AG10803 (cell line): ENCODE measurements around the gene APOL2.
"Not testable (repeated sequence)": the region's sequence is repeated elsewhere in the genome, so short reads cannot be mapped to it uniquely, and the experiment has no call there.

Source experiments
- DNase-seq: peaks from one replicate; pipeline ENCODE4 v3.0.0; 2010; ENCODE audit warnings: low read depth
- H3K4me3 ChIP-seq: 2 replicates; pipeline ENCODE4 v1.5.1; 2011; ENCODE audit warnings: mild to moderate bottlenecking, low read length, control low read depth
- TF ChIP-seq, protein P1 (sequence below): conservative IDR thresholded peaks from 2 replicates; pipeline ENCODE4 v1.5.1; 2011; ENCODE audit warnings: mild to moderate bottlenecking, low read length, control low read depth, inconsistent platforms

Gene APOL2

DNA sequence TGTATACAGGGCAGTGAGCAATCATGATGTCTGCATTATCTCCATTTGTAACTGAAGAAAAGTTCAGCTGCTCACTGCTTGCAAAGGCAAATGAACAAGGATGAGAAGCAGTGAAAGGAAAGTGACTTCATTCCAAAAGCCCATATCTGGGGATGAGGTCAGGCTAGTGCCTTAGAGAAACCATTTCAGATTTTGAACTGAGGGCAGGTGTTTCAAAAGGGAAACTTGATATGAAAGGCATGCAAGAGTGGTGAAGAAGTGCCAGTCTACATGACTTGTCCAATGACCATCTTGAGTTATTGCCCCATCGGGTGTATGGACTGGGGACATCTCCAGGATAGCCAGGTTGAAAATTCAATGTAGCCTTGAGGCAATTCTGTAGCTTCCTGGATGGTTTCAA, 30.4 kb downstream of the APOL2 start:
- H3K4me3 ChIP-seq = no peak overlapping the region
- TF ChIP-seq, protein P1, sequence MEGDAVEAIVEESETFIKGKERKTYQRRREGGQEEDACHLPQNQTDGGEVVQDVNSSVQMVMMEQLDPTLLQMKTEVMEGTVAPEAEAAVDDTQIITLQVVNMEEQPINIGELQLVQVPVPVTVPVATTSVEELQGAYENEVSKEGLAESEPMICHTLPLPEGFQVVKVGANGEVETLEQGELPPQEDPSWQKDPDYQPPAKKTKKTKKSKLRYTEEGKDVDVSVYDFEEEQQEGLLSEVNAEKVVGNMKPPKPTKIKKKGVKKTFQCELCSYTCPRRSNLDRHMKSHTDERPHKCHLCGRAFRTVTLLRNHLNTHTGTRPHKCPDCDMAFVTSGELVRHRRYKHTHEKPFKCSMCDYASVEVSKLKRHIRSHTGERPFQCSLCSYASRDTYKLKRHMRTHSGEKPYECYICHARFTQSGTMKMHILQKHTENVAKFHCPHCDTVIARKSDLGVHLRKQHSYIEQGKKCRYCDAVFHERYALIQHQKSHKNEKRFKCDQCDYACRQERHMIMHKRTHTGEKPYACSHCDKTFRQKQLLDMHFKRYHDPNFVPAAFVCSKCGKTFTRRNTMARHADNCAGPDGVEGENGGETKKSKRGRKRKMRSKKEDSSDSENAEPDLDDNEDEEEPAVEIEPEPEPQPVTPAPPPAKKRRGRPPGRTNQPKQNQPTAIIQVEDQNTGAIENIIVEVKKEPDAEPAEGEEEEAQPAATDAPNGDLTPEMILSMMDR = no peak
- DNase-seq = no peak

DNA sequence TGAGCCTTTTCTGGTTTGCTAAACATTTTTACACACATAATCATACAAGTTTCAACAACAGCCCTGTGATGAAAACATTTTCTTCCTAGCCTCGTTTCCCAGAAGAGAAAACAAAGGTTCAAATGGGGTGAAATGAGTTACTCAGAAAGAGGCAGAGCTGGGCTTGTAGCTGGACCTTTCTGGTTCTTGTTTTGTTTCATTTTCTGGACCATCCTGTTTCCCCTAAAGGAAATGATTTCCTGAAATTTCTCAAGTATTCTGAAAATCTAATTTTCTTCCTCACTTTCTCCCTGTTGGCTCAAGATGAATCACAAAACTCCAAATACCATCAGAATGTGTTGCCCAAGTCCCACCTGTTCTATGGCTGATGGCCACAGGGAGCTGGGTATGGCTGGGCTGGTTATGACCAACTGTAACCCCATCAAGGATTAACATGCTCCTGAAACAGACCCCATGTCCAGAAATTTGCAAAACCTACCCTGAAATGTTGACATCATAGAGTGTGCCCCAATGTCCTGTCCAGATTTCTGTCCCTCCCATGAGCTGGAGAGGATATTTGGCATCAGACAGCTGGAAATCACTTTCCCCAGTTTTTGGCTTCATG, 31.1 kb downstream of the APOL2 start:
- H3K4me3 ChIP-seq = no peak overlapping the region
- no peak for DNase-seq
- TF ChIP-seq, protein P1 = no peak

DNA sequence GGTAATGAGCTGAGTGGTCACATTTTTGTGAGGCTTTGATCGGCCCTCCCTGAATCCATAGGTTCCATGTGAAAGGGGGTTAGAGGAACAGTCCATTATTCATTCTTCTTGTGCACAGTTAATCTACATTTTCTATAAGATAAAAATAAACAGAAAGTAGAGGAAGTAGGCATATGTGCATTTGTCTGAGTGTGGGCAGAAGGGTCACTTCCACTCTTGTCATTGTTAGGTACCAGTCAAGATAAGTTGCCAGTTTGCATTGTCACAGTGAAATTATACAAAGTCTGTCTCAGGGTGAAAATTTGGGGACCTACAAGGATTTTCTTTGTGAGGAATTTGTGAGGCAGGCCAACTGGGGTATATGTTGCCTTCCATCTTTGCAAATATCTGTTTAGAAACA, 33.1 kb downstream of the APOL2 start:
- no peak for DNase-seq
- TF ChIP-seq, protein P1 = no peak
- no peak overlapping the region for H3K4me3 ChIP-seq

DNA sequence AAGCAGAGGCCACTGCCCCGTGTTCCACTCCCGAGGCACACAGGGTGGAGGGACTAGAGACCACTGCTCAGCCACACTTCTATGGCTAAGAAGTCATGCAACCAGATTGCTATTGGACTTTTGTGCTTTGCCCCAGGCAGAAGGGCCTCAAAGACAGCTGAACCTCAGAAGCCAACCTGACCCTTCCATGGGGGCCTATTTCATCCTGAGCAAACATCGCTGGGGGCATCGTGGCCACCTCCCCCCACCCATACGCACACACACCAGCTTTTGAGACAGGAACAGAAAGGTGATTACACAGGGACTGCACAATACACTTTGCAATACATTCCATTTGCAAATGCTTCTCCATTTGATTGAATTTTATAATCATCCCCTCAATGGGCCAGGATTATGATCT, 33.8 kb downstream of the APOL2 start:
- DNase-seq, H3K4me3 ChIP-seq: not testable (repeated sequence)

DNA sequence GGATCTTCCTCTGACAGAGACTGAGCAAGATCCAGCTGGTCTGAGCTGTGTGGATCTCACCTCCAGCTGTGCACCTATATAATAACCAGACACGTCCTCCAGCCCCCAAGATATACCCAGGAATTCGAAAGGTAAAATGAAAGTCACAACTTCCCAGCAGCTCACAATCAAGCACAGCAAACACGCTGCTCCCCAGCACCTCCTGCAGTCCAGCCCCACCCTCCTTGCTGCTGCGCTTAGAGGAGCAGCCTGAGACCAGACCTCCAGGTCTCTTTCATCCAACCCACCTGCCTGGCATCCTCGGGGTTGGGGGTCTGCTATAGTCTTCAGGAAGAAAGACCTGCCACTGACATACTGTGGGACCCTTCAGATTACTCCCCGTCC, 34.7 kb downstream of the APOL2 start:
- TF ChIP-seq, protein P1 = no peak
- no peak for DNase-seq
- H3K4me3 ChIP-seq = no peak overlapping the region

DNA sequence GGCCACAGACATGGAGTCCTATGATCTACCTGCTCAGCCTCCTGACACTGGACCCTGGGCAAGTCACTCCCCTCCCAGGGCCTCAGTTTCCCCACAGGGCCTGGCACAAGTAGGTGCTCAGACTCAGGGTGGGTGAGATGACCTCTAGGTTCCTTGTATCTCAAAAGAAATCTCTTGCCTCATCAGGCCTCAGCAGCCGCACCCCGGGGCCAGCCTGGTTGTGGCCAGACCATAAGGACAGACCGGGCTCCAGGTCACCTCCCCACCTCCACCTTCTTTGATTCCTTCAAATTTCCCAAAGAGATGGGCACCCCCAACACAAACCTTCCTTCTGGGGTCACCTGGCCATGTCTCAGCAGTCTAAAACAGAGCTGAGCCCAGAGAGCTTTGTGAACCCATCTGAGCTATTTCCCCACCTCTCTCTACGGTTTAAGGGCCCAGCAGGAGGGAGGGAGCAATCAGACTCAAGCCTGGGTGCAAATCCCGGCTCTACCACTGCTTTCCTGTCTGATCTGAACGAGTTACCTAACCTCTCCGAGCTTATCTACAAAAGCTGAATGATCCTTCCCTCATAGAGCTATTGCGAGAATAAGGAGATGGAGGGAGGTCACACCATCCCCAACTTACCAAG, 35.2 kb downstream of the APOL2 start:
- H3K4me3 ChIP-seq = no peak overlapping the region
- TF ChIP-seq, protein P1 = no peak

DNA sequence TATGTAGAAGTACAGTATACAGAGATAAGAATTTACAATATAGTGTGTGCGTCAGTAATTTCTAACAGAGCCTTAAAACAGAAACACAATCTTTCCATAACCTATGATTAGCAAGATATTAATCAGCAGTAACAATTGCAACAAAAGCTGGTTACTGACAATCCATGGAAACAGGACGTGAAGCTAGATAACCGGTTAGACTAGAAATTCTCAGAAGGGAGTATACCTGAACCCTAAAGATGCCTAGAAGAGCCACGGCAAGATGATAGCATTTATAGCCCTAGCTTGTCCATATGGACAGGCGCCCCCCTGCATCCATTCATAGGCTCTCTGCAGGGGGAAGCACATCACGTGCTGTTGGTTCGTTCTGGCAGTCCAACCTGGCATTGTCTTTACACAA, 35.9 kb downstream of the APOL2 start:
- not testable (repeated sequence) for H3K4me3 ChIP-seq

More for the DNA sequence above, 35.2 kb downstream of the APOL2 start:
- no peak for DNase-seq

DNA sequence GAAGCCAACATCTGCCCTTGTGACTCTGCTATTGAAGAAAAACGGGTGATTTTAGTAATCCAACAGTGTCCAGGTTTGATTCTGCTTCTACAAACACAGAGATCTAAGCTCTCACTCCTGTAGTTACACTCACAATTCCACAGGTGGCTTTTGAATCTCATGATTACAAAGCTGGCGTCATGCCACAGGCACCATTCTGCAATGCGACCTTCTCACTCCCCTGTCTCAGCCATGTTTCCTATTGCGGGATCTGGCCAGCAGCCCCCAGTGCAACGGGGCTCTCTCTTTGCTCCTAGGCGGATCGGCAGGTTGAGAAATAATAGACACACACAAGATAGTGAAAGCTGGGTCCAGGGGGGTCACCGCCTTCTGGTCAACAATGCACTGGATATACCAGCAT, 36.4 kb downstream of the APOL2 start:
- DNase-seq, H3K4me3 ChIP-seq: not testable (repeated sequence)

More for the DNA sequence above, 35.9 kb downstream of the APOL2 start:
- not testable (repeated sequence) for DNase-seq
